Loucy (cell line): ENCODE data around the gene CSPG5.
A peak's percentile ranks its signal among the peaks of the same experiment; 100 is the strongest.

Experiments
- H2AFZ ChIP-seq: fragments of 200-600 bp; sonication (generic); 2 replicates; pipeline ENCODE4 v1.6.0; 2016; ENCODE audit warnings: antibody characterized with exemption, mild to moderate bottlenecking, low read length, moderate library complexity
- H3F3A ChIP-seq: fragments of 200-600 bp; 2 replicates; pipeline ENCODE4 v1.6.0; 2016; ENCODE audit warnings: antibody characterized with exemption, low read depth, mild to moderate bottlenecking
- H3K27me3 ChIP-seq: fragments of 200-600 bp; sonication (generic); 2 replicates; pipeline ENCODE4 v1.6.1; 2014; ENCODE audit warnings: low read length, mild to moderate bottlenecking; ENCODE audit not compliant: insufficient read depth, poor library complexity, severe bottlenecking
- H3K36me3 ChIP-seq: fragments of 200-600 bp; sonication (generic); 2 replicates; pipeline ENCODE4 v1.6.1; 2016; ENCODE audit warnings: low read length; ENCODE audit not compliant: insufficient read depth
- H3K4me1 ChIP-seq: fragments of 200-600 bp; sonication (generic); 2 replicates; pipeline ENCODE4 v1.5.1; 2014; ENCODE audit warnings: low read length, mild to moderate bottlenecking; ENCODE audit not compliant: insufficient read depth, poor library complexity, severe bottlenecking
- H3K4me2 ChIP-seq: fragments of 200-600 bp; sonication (generic); 2 replicates; pipeline ENCODE4 v1.6.0; 2014; ENCODE audit warnings: antibody characterized with exemption, low read length, low read depth, mild to moderate bottlenecking; ENCODE audit not compliant: poor library complexity, severe bottlenecking
- H3K4me3 ChIP-seq: fragments of 200-600 bp; sonication (generic); 2 replicates; pipeline ENCODE4 v1.5.1; 2014; ENCODE audit warnings: low read length, mild to moderate bottlenecking, mixed read lengths; ENCODE audit not compliant: poor library complexity, severe bottlenecking
- H3K79me2 ChIP-seq: fragments of 200-600 bp; sonication (generic); 2 replicates; pipeline ENCODE4 v1.6.1; 2014; ENCODE audit warnings: low read length; ENCODE audit not compliant: insufficient read depth
- H3K9ac ChIP-seq: fragments of 200-600 bp; sonication (generic); 2 replicates; pipeline ENCODE4 v1.6.0; 2014; ENCODE audit warnings: mild to moderate bottlenecking, low read depth, low read length, moderate library complexity; ENCODE audit not compliant: poor library complexity, severe bottlenecking
- H3K9me2 ChIP-seq: fragments of 200-600 bp; sonication (generic); replicated peaks from 2 replicates; pipeline ENCODE4 v1.6.1; 2016; ENCODE audit warnings: low read depth, low read length, mixed read lengths
- H3K9me3 ChIP-seq: fragments of 200-600 bp; sonication (generic); 2 replicates; pipeline ENCODE4 v1.6.1; 2014; ENCODE audit warnings: mild to moderate bottlenecking, antibody characterized with exemption, low read length, low read depth; ENCODE audit not compliant: insufficient read depth
- H4K20me1 ChIP-seq: fragments of 200-600 bp; sonication (generic); 2 replicates; pipeline ENCODE4 v1.6.0; 2014; ENCODE audit warnings: antibody characterized with exemption, low read length, mild to moderate bottlenecking; ENCODE audit not compliant: insufficient read depth, poor library complexity, severe bottlenecking
- EZH2phosphoT487 ChIP-seq: fragments of 200-600 bp; IDR thresholded peaks from 2 replicates; pipeline ENCODE4 v1.6.1; 2018; ENCODE audit warnings: antibody characterized with exemption, mild to moderate bottlenecking, moderate library complexity, borderline replicate concordance
- TF ChIP-seq, protein P1 (sequence below): fragments of 200-600 bp; sonication (generic); conservative IDR thresholded peaks from 2 replicates; pipeline ENCODE4 v1.5.1; 2014; ENCODE audit warnings: mild to moderate bottlenecking, antibody characterized with exemption, low read length

CSPG5 gene

GRCh38 chr3:47578691-47579632, at the start of gene CSPG5:
TSS of gene CSPG5 (minus strand) at chr3:47578865. CDS start at chr3:47578693, 172 bp downstream.
- Histone ChIP-seq H3K4me3 (peak within 1 kb of the TSS; percentile 60), H2AFZ (no peak within 1 kb of the TSS), H3K9me3 (no peaks in the 10 kb centered on the region), H3K4me2 (no peak within 1 kb of the TSS), H3K79me2 (no peaks in the 10 kb centered on the region), H3K4me1 (no peaks in the 10 kb centered on the region), H3F3A (no peaks in the 10 kb centered on the region), H3K9ac (no peak within 1 kb of the TSS), H3K9me2 (no peaks in the 10 kb centered on the region), H4K20me1 (no peaks in the 10 kb centered on the region), H3K36me3 (no peaks in the 10 kb centered on the region; the same call in 1 of the 2 replicates), H3K27me3 (no peaks in the 10 kb centered on the region)
- no peak for TF ChIP-seq EZH2phosphoT487
- TF ChIP-seq, protein P1, sequence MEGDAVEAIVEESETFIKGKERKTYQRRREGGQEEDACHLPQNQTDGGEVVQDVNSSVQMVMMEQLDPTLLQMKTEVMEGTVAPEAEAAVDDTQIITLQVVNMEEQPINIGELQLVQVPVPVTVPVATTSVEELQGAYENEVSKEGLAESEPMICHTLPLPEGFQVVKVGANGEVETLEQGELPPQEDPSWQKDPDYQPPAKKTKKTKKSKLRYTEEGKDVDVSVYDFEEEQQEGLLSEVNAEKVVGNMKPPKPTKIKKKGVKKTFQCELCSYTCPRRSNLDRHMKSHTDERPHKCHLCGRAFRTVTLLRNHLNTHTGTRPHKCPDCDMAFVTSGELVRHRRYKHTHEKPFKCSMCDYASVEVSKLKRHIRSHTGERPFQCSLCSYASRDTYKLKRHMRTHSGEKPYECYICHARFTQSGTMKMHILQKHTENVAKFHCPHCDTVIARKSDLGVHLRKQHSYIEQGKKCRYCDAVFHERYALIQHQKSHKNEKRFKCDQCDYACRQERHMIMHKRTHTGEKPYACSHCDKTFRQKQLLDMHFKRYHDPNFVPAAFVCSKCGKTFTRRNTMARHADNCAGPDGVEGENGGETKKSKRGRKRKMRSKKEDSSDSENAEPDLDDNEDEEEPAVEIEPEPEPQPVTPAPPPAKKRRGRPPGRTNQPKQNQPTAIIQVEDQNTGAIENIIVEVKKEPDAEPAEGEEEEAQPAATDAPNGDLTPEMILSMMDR: no peak

DNA sequence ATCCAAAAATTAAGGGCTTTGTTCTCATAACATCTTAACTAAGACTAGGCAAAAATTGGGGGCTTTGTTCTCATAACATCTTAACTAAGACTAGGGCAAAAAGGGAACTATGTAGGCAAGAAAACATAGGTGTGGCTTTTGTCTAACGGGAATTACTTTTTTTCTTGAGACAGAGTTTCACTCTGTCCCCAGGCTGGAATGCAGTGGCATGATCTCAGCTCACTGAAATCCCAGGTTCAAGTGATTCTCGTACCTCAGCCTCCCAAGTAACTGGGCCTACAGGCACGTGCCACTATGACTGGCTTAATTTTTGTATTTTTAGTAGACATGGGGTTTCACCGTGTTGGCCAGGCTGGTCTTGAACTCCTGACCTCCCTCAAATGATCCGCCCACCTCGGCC, 49.8 kb upstream of the CSPG5 start:
- Histone ChIP-seq H3K9ac (no peak overlapping the region), H3K4me3 (no peak overlapping the region), H3K9me3 (no peaks in the 10 kb centered on the region), H3F3A (no peaks in the 10 kb centered on the region), H3K4me1 (no peaks in the 10 kb centered on the region), H3K4me2 (no peak overlapping the region), H4K20me1 (no peaks in the 10 kb centered on the region), H3K36me3 (peaks cover 83% of the 10 kb centered on the region), H3K79me2 (no peaks in the 10 kb centered on the region), H2AFZ (no peak overlapping the region), H3K27me3 (no peaks in the 10 kb centered on the region), H3K9me2 (no peaks in the 10 kb centered on the region)
- TF ChIP-seq, protein P1: no peak
- no peak for TF ChIP-seq EZH2phosphoT487

DNA sequence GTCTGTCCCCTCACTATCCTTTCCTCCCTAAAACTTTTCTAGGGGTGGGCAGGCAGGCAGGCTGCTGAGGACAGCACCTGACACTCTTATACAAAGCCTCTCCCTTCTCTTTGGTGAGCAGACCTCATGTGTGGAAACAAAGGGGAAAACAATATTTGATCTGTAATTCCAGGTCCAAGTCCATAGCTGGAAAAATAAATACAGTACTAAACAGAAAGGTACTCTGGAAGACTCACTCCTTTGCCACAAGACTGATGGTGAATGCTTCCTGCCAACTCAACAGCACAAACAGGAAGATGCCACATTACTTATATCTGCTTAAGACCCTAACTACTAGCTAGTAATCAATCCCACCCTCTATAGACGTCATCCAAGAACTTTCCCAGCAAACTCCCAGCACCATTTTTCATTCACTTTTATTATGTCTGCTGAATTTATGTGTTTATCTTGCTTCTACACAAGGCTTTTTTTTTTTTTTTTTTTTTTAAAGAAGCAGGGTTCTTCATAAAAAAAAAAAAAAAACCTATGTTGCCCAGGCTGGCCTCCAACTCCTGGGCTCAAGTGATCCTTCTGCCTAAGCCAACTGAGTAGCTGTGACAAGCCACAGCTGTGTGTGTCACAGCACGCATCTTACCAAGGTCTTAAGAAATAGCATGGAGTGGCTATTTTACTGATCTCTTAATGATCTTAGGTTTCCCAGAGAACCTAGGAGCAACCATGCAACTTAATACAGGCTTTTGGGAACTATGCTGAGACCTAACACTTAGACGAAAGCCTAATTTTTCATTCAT, 44.2 kb upstream of the CSPG5 start:
- Histone ChIP-seq H3K4me1 (no peaks in the 10 kb centered on the region), H3K27me3 (no peaks in the 10 kb centered on the region), H3K9me3 (no peaks in the 10 kb centered on the region), H3K4me3 (no peak overlapping the region), H3K9ac (no peak overlapping the region), H2AFZ (no peak overlapping the region), H3K9me2 (no peaks in the 10 kb centered on the region), H3K79me2 (no peaks in the 10 kb centered on the region), H3K36me3 (peaks cover 86% of the 10 kb centered on the region), H3K4me2 (no peak overlapping the region), H4K20me1 (no peaks in the 10 kb centered on the region), H3F3A (no peaks in the 10 kb centered on the region)
- TF ChIP-seq EZH2phosphoT487: no peak
- TF ChIP-seq, protein P1: no peak
